GM13976 (cell line): ENCODE results near the gene PHACTR1.

Source experiments
- DNase-seq: peaks from one replicate; pipeline ENCODE4 v3.0.0; 2012; ENCODE audit warnings: low spot score
- in situ Hi-C: fragments of 300-500 bp; cut with MboI; formaldehyde crosslinking; loops from one replicate; pipeline ENCODE4 v1.12.0; 2022; ENCODE audit warnings: low sequenced_read_pairs, mixed read lengths, inconsistent platforms; ENCODE audit not compliant: unreplicated experiment
- TF ChIP-seq, protein P1 (sequence below): IDR thresholded peaks from 2 replicates; pipeline ENCODE4 v1.5.1; 2012; ENCODE audit warnings: borderline replicate concordance, mild to moderate bottlenecking; ENCODE audit not compliant: insufficient read depth; ENCODE audit errors: extremely low read depth, missing control alignments, control extremely low read depth

Gene PHACTR1

DNA sequence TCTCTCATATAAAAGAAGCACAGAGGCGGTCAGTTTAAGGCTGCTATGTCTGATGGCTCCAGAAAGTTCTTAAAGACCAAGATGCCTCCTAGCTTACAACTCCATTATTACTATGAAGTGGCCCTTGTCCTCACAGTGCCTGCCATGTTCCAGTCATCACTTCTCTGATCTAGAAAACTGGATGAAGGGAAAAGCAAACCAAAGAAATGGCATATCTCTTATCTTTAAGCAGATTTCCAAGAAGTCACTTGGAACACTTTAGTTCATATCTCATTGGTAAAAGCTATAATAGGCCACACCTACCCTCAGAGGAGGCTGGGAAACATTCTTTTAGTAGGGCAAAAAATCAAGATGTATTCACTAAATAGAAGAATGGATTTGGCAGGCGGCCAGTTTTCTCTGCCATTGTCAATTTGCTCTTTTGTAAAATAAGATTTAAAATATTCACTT is 322.2 kb downstream of the PHACTR1 start:
- DNase-seq, result no peak
- TF ChIP-seq, protein P1, sequence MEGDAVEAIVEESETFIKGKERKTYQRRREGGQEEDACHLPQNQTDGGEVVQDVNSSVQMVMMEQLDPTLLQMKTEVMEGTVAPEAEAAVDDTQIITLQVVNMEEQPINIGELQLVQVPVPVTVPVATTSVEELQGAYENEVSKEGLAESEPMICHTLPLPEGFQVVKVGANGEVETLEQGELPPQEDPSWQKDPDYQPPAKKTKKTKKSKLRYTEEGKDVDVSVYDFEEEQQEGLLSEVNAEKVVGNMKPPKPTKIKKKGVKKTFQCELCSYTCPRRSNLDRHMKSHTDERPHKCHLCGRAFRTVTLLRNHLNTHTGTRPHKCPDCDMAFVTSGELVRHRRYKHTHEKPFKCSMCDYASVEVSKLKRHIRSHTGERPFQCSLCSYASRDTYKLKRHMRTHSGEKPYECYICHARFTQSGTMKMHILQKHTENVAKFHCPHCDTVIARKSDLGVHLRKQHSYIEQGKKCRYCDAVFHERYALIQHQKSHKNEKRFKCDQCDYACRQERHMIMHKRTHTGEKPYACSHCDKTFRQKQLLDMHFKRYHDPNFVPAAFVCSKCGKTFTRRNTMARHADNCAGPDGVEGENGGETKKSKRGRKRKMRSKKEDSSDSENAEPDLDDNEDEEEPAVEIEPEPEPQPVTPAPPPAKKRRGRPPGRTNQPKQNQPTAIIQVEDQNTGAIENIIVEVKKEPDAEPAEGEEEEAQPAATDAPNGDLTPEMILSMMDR, result no peak
- in situ Hi-C loops, result no loop called here

DNA sequence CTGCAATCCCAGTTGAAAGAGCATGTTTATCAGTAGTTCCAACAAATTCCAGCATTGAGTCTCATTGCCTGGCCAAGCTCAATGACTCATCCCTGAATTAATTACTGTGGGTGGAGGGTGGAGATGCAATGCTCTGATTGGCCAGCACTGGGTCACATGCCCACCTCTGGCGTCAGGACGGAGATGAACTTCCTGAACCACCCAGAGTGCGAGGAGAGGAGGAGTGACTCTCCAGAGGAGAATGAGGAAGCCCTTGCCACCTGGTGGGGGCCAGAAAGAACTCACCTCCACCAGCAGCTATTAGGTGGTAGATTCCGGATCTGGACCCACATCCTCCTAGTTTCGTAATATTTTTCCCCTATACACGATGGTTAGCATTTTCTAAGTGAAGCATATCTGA is 327.8 kb downstream of the PHACTR1 start:
- in situ Hi-C loops, result no loop called here
- TF ChIP-seq, protein P1, result no peak
- DNase-seq, result no peak

DNA sequence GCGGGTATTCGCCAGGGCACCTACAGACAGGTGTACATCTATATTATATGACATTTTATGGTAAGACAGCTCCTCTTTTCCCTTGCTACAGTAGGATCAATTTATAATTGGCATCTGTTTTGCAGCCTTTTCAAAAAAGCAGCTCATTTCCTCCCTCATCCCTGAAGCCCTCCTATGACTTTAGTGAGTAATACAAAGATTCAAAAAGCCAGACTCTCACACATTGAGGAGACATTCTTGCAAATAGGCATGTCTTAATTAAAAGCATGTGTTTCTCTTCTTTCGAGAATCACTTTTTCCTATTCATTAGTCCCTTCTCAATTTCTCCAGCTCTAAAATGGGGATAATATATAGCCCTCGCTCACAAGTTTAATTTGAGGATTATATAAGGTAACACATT is 328.3 kb downstream of the PHACTR1 start:
- DNase-seq, result no peak
- in situ Hi-C loops, result no loop called here
- TF ChIP-seq, protein P1, result no peak

DNA sequence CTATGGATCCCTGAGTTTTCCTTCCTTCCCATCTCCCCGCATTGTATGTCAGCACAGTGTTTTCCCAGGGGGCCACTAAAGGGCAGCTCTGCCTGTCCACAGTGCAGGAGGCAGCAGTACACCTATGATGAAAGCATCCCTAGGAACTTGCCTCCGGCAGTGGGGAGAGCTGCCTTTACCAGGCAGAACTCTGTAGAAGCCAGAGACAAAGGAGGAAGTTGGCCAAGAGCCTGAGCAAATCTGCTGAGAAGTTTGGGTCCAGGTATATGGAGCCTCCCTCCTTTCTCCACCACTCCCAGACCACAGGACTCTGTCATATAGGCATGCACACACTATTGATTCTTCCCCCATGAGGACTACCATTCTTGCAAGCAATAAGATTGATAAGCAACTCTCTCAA is 329.1 kb downstream of the PHACTR1 start:
- no peak for DNase-seq
- TF ChIP-seq, protein P1, result no peak
- in situ Hi-C loops, result no loop called here

DNA sequence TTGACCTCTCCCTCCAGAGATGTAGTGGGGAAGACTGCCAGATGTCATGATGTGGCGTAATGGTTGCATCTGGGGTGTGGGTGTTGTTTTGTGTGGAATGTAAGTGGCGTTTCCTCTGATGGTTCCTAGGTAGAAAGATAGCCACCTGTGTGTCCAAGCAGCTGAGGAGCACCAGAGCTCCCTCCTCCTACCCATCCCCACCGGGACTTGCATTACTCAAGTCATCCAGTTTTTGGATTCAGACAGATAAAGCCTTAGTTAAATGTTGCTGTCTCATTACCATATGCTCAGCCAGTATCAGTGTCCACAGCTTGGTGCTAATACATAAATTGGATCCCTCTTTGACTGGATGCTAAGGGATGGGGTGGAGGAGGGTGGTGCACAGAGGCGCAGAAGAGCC is 329.5 kb downstream of the PHACTR1 start:
- TF ChIP-seq, protein P1, result no peak
- in situ Hi-C loops, result no loop called here
- no peak for DNase-seq

DNA sequence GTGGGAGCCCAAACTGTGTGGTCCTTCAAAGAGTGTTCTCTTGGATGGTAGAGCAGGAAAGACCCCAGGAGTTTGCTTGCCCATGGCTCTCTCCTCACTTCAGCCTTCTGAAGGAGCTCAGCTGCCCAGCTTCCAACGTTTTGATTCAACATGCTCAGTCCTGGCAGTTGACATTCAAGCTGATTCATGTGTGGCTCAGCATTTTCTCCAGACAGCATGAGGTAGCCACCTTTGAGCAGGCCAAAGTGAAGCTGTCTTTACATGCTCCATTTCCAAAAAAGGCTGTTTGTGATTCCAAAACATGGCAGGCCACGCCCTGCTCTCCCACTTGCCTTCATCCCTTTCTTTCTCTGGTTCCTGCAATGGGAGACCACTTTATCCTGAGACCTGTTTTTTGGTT is 331.5 kb downstream of the PHACTR1 start:
- DNase-seq, result no peak
- in situ Hi-C loops, result no loop called here

More for the DNA sequence above, 331.5 kb downstream of the PHACTR1 start:
- TF ChIP-seq, protein P1, result no peak
